Testis (tissue), 3 donors: ENCODE measurements around the gene HES1. TPM values are rescaled to one million over a fixed set of nuclear protein-coding genes. Genes with fewer than 3 reads are reported as not detected.

Source experiments
- DNase-seq: peaks from one replicate; pipeline ENCODE4 v3.0.0-alpha.2; 2019
- H3K27ac ChIP-seq, 2 donors: fragments of 200-600 bp; sonication (generic); one replicate each; pipeline ENCODE4 v1.5.1; 2019
- H3K27me3 ChIP-seq: fragments of 200-600 bp; sonication (generic); one replicate; pipeline ENCODE4 v1.5.1; 2019
- H3K36me3 ChIP-seq: fragments of 200-600 bp; sonication (generic); one replicate; pipeline ENCODE4 v1.5.1; 2017; ENCODE audit warnings: low read depth; ENCODE audit errors: missing control alignments
- H3K4me1 ChIP-seq: fragments of 200-600 bp; sonication (generic); one replicate; pipeline ENCODE4 v1.5.1; 2019
- H3K4me3 ChIP-seq, 2 donors: fragments of 200-600 bp; sonication (generic); one replicate each; pipeline ENCODE4 v1.5.1; 2017 to 2019
- H3K9me3 ChIP-seq: fragments of 200-600 bp; sonication (generic); one replicate; pipeline ENCODE4 v1.5.1; 2017
- CTCF ChIP-seq, 3 experiments: fragments of 450-650 bp in 2 of 3; fragments of 200-600 bp in 1 of 3; sonication (generic) in 1 of 3; IDR thresholded peaks; one replicate each; pipeline ENCODE4 v1.5.1; 2016 to 2019; ENCODE audit warnings: antibody characterized with exemption in 3 of 3, mild to moderate bottlenecking in 2 of 3, moderate library complexity in 1 of 3
- POLR2A ChIP-seq: fragments of 450-650 bp; IDR thresholded peaks from one replicate; pipeline ENCODE4 v1.6.1; 2017; ENCODE audit warnings: antibody characterized with exemption, mild to moderate bottlenecking, moderate library complexity
- WGBS, 2 donors: methylation state at CpG; one replicate each; pipeline ENCODE4 v1.1.5; 2018; 5-methylcytosine and 5-hydroxymethylcytosine counted together
- intact Hi-C: fragments of 100-400 bp; cut with DNase I; formaldehyde crosslinking; loops from one replicate; pipeline ENCODE4 v1.15.1; 2023; ENCODE audit warnings: low total_unique reads
- polyA plus RNA-seq: library from polyadenylated mRNA; stranded (reverse); fragments of 350-450 nt; fragmentation: Illumina TruSeq; extraction: RNeasy Lipid Tissue Mini Kit (QIAGEN cat#74804); gene quantifications from one replicate; pipeline ENCODE4 v1.2.3, GENCODE V29; 2014; ENCODE audit warnings: low read depth, low replicate concordance; ENCODE audit not compliant: insufficient read depth
- total RNA-seq, 2 donors: library from RNA; depleted of rRNA; stranded (reverse); fragments of >200 nt; gene quantifications; one replicate each; pipeline ENCODE4 v1.2.3, GENCODE V29; 2016

The HES1 gene
- total and polyA plus RNA-seq, 3 donors from 2014 or later = 17.5 to 41.1 (median 38.9) TPM

GRCh38 chr3:194162070-194162678 is 26.2 kb downstream of the HES1 start:
- intact Hi-C loops = no loop called here
- no peaks in the 10 kb centered on the region for H3K9me3 ChIP-seq
- H3K36me3 ChIP-seq = no peaks in the 10 kb centered on the region
- WGBS, 2 donors = 72 to 86% methylated on average over 10 of the region's 10 CpGs
- no peak overlapping the region for H3K27ac ChIP-seq
- DNase-seq = no peak
- peaks cover 16% of the 10 kb centered on the region for H3K4me1 ChIP-seq
- TF ChIP-seq POLR2A (no peak), CTCF (IDR thresholded peaks at IDR 0.05) (no peak)
- no peaks in the 10 kb centered on the region for H3K27me3 ChIP-seq
- no peak overlapping the region for H3K4me3 ChIP-seq

GRCh38 chr3:194162817-194163584 is 27.1 kb downstream of the HES1 start:
- Histone ChIP-seq H3K27ac (no peak overlapping the region), H3K9me3 (no peaks in the 10 kb centered on the region), H3K27me3 (no peaks in the 10 kb centered on the region), H3K36me3 (no peaks in the 10 kb centered on the region), H3K4me3 (no peak overlapping the region), H3K4me1 (peaks cover 18% of the 10 kb centered on the region)
- no peak for TF ChIP-seq CTCF (IDR thresholded peaks at IDR 0.05)
- no peak for TF ChIP-seq POLR2A
- no peak for DNase-seq
- WGBS, 2 donors = 90 to 91% methylated on average over 6 of the region's 6 CpGs
- intact Hi-C loops = no loop called here

GRCh38 chr3:194163697-194164096 is 27.7 kb downstream of the HES1 start:
- Histone ChIP-seq H3K4me3 (no peak overlapping the region), H3K9me3 (no peaks in the 10 kb centered on the region), H3K27me3 (no peaks in the 10 kb centered on the region), H3K27ac (no peak overlapping the region), H3K36me3 (no peaks in the 10 kb centered on the region), H3K4me1 (peaks cover 18% of the 10 kb centered on the region)
- 82 to 84% methylated on average over 5 of the region's 5 CpGs for WGBS, 2 donors
- intact Hi-C loops = no loop called here
- TF ChIP-seq POLR2A (no peak), CTCF (IDR thresholded peaks at IDR 0.05) (no peak)
- no peak for DNase-seq

GRCh38 chr3:194164861-194165260 is 28.9 kb downstream of the HES1 start:
- no peak for DNase-seq
- Histone ChIP-seq H3K27me3 (no peaks in the 10 kb centered on the region), H3K4me1 (peaks cover 18% of the 10 kb centered on the region), H3K9me3 (no peaks in the 10 kb centered on the region), H3K27ac (no peak overlapping the region), H3K4me3 (no peak overlapping the region), H3K36me3 (no peaks in the 10 kb centered on the region)
- TF ChIP-seq CTCF (IDR thresholded peaks at IDR 0.05) = no peak
- 88 to 94% methylated on average over 5 of the region's 5 CpGs for WGBS, 2 donors
- intact Hi-C loops = no loop called here
